Suprapubic skin (tissue), 4 donors: ENCODE results near the gene FRMD4A.

Experiments used
- EP300 ChIP-seq: sonication (generic); formaldehyde crosslinking; IDR thresholded peaks from one replicate; pipeline ENCODE4 v1.6.1; 2017; ENCODE audit warnings: antibody characterized with exemption
- POLR2AphosphoS5 ChIP-seq, 3 donors: sonication (generic); formaldehyde crosslinking; IDR thresholded peaks; one replicate each; pipeline ENCODE4 v1.6.1; 2017; ENCODE audit warnings: antibody characterized with exemption in 3 of 3
- TF ChIP-seq, protein P1 (sequence below), 2 donors: fragments of 200-600 bp in 1 of 2; fragments of 450-650 bp in 1 of 2; sonication (generic) in 1 of 2; IDR thresholded peaks; one replicate each; pipeline ENCODE4 v1.5.1; 2016 to 2019; ENCODE audit warnings: antibody characterized with exemption in 2 of 2, mild to moderate bottlenecking in 1 of 2, moderate library complexity in 1 of 2

DNA sequence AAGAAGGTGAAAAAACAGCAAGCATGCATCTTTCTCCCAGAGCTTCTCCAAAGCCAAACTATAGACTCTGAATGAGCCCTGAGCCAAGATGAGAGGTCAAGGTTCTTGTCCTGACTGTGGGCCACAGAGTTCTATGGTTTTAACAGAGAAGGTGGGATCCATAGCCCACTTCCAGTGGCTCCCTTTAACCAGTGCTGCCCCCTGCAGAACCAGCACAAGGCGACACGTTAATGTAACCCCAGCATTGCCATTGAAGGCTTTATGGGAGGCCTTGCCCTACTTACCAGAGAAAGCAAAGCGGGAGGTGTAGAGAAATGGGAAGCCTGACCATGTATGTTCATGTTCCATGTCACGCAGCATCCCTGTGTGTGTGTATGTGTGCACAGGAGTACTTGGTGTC lies 500.3 kb downstream of the FRMD4A start:
- TF ChIP-seq, protein P1, sequence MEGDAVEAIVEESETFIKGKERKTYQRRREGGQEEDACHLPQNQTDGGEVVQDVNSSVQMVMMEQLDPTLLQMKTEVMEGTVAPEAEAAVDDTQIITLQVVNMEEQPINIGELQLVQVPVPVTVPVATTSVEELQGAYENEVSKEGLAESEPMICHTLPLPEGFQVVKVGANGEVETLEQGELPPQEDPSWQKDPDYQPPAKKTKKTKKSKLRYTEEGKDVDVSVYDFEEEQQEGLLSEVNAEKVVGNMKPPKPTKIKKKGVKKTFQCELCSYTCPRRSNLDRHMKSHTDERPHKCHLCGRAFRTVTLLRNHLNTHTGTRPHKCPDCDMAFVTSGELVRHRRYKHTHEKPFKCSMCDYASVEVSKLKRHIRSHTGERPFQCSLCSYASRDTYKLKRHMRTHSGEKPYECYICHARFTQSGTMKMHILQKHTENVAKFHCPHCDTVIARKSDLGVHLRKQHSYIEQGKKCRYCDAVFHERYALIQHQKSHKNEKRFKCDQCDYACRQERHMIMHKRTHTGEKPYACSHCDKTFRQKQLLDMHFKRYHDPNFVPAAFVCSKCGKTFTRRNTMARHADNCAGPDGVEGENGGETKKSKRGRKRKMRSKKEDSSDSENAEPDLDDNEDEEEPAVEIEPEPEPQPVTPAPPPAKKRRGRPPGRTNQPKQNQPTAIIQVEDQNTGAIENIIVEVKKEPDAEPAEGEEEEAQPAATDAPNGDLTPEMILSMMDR (IDR thresholded peaks at IDR 0.05): no peak
- TF ChIP-seq POLR2AphosphoS5 (IDR thresholded peaks at IDR 0.05) (no peak), EP300 (no peak)
